Endothelial cell of umbilical vein (primary cell): ENCODE data around the gene GPR183. TPM values are rescaled to one million over a fixed set of nuclear protein-coding genes. Genes with fewer than 3 reads are reported as not detected.

Experiments
- BruUV-seq: library from RNA; stranded (reverse); fragments of 400-500 nt; replicated peaks from 2 replicates; lab custom pipeline; 2021; lab: Mats Ljungman, UMichigan
- CTCF ChIA-PET: fragments of 300-600, 350-600 bp; sonication (Branson Sonifier 250); formaldehyde crosslinking; loops from one replicate; lab custom pipeline; 2021; ENCODE audit warnings: antibody characterized with exemption, inconsistent platforms; lab: Charles Lee
- POLR2A ChIA-PET: fragments of 300-600, 350-600 bp; sonication (Branson Sonifier 250); formaldehyde crosslinking; loops from one replicate; lab custom pipeline; 2021; ENCODE audit warnings: antibody characterized with exemption, inconsistent platforms; lab: Charles Lee
- DNase-seq: peaks from one replicate; pipeline ENCODE4 v3.0.0-alpha.2; 2011; ENCODE audit warnings: low read depth, low spot score
- FAIRE-seq: peaks from 2 replicates; lab custom pipeline; 2011; peaks lifted over from hg19 to GRCh38; lab: Jason Lieb, UNC
- H2AFZ ChIP-seq: 2 replicates; pipeline ENCODE4 v1.6.0; 2012; ENCODE audit warnings: low read depth, low read length, control low read depth, inconsistent platforms
- H3K27ac ChIP-seq: 2 replicates; pipeline ENCODE4 v1.5.1; 2011; ENCODE audit warnings: low read depth, mild to moderate bottlenecking, control low read depth, low read length, moderate library complexity; ENCODE audit not compliant: insufficient read depth
- H3K27me3 ChIP-seq, 2 experiments: 2 replicates each; pipeline versions ENCODE4 v1.6.0 to v1.6.1; 2011; ENCODE audit warnings: low read length in 2 of 2, mixed read lengths in 1 of 2; ENCODE audit not compliant: control insufficient read depth in 2 of 2, insufficient read depth in 2 of 2
- H3K36me3 ChIP-seq, 2 experiments: 2 replicates in 1 of 2; 3 replicates in 1 of 2; pipeline ENCODE4 v1.5.1; 2011; ENCODE audit warnings: low read length in 2 of 2, mild to moderate bottlenecking in 1 of 2, moderate library complexity in 1 of 2; ENCODE audit not compliant: control insufficient read depth in 2 of 2, insufficient read depth in 2 of 2; ENCODE audit errors: extremely low read depth in 1 of 2
- H3K4me1 ChIP-seq: 3 replicates; pipeline ENCODE4 v1.5.1; 2011; ENCODE audit warnings: mild to moderate bottlenecking, low read length; ENCODE audit not compliant: control insufficient read depth, insufficient read depth; ENCODE audit errors: extremely low read depth
- H3K4me2 ChIP-seq: 2 replicates; pipeline ENCODE4 v1.6.1; 2011; ENCODE audit warnings: low read length, control low read depth, mixed read lengths; ENCODE audit not compliant: insufficient read depth
- H3K4me3 ChIP-seq, 3 experiments: fragments of 200-600 bp in 1 of 3; sonication (generic), shearing (Covaris generic) in 1 of 3; replicated peaks in 1 of 3; 2 replicates each; pipeline ENCODE4 v1.5.1; 2011 to 2016; ENCODE audit warnings: control low read depth in 3 of 3, low read length in 3 of 3, mild to moderate bottlenecking in 2 of 3, inconsistent platforms in 1 of 3, low read depth in 1 of 3, moderate library complexity in 1 of 3; ENCODE audit not compliant: insufficient read depth in 1 of 3
- H3K79me2 ChIP-seq: 2 replicates; pipeline ENCODE4 v1.6.0; 2012; ENCODE audit warnings: low read length, inconsistent platforms; ENCODE audit not compliant: control insufficient read depth, insufficient read depth
- H3K9ac ChIP-seq: replicated peaks from 2 replicates; pipeline ENCODE3; 2011; ENCODE audit warnings: low read length, control low read depth; ENCODE audit not compliant: insufficient read depth; ENCODE audit errors: extremely low read depth
- H3K9me1 ChIP-seq: replicated peaks from 3 replicates; pipeline ENCODE4 v1.6.0; 2011; ENCODE audit warnings: mild to moderate bottlenecking, low read length; ENCODE audit not compliant: control insufficient read depth, insufficient read depth; ENCODE audit errors: extremely low read depth
- H3K9me3 ChIP-seq: replicated peaks from 2 replicates; pipeline ENCODE4 v1.5.1; 2012; ENCODE audit warnings: low read length, inconsistent platforms; ENCODE audit not compliant: control insufficient read depth, insufficient read depth
- H4K20me1 ChIP-seq: replicated peaks from 2 replicates; pipeline ENCODE3; 2011; ENCODE audit warnings: mild to moderate bottlenecking, low read length; ENCODE audit not compliant: control insufficient read depth, insufficient read depth; ENCODE audit errors: extremely low read depth
- CTCF ChIP-seq, 2 donors: IDR thresholded peaks; 1 replicate in 1 of 2; 2 replicates in 1 of 2; pipeline ENCODE4 v1.5.1; 2011; ENCODE audit warnings: low read length in 2 of 2, mild to moderate bottlenecking in 2 of 2, moderate library complexity in 2 of 2, control low read depth in 1 of 2, inconsistent platforms in 1 of 2, low read depth in 1 of 2; ENCODE audit not compliant: insufficient read depth in 1 of 2; ENCODE audit errors: extremely low read depth in 1 of 2
- EZH2 ChIP-seq: IDR thresholded peaks from 2 replicates; pipeline ENCODE4 v1.6.1; 2012; ENCODE audit warnings: borderline replicate concordance, low read depth, mild to moderate bottlenecking, moderate library complexity, low read length, inconsistent platforms; ENCODE audit not compliant: severe bottlenecking
- FOS ChIP-seq: IDR thresholded peaks from 2 replicates; pipeline ENCODE4 v1.6.1; 2011; ENCODE audit warnings: mild to moderate bottlenecking, low read length, moderate library complexity, borderline replicate concordance; ENCODE audit not compliant: insufficient read depth
- GATA2 ChIP-seq: IDR thresholded peaks from 2 replicates; pipeline ENCODE4 v1.7.0; 2011; ENCODE audit warnings: low read depth, mild to moderate bottlenecking, moderate library complexity, mixed read lengths, low read length; ENCODE audit not compliant: insufficient read length, insufficient read depth
- JUN ChIP-seq: IDR thresholded peaks from 2 replicates; pipeline ENCODE4 v1.6.1; 2011; ENCODE audit warnings: borderline replicate concordance, low read depth; ENCODE audit not compliant: insufficient read length, insufficient read depth
- MAX ChIP-seq: IDR thresholded peaks from 2 replicates; pipeline ENCODE4 v1.6.1; 2011; ENCODE audit not compliant: insufficient read depth, insufficient read length
- MYC ChIP-seq: IDR thresholded peaks from one replicate; pipeline ENCODE4 v1.6.1; 2011; ENCODE audit warnings: mild to moderate bottlenecking, low read depth, low read length
- POLR2A ChIP-seq: IDR thresholded peaks from 2 replicates; pipeline ENCODE4 v1.6.1; 2012; ENCODE audit warnings: low read depth, mild to moderate bottlenecking, control low read depth, low read length
- POLR2AphosphoS5 ChIP-seq: IDR thresholded peaks from 2 replicates; pipeline ENCODE4 v1.6.1; 2012; ENCODE audit warnings: low read depth, mild to moderate bottlenecking, control low read depth, low read length, moderate library complexity; ENCODE audit not compliant: insufficient read depth
- dilution Hi-C: fragments of 300-500 bp; cut with MboI; formaldehyde crosslinking; loops from one replicate; pipeline ENCODE4 v1.15.0; 2019; ENCODE audit warnings: low sequenced_read_pairs; ENCODE audit not compliant: extremely low pct_ligation_motif_present
- intact Hi-C: fragments of 100-400 bp; cut with micrococcal nuclease; formaldehyde crosslinking; loops from one replicate; pipeline ENCODE4 v1.10.0; 2022
- polyA plus RNA-seq, 4 experiments: library from polyadenylated mRNA; depleted of rRNA in 3 of 4; stranded (reverse) in 3 of 4; unstranded in 1 of 4; fragments of >200 nt; gene quantifications; 2 replicates each; pipeline versions ENCODE4 v1.2.1 to v1.2.3, GENCODE V29; 2011 to 2012; ENCODE audit warnings: missing spikeins in 1 of 4
- total RNA-seq: library from RNA; stranded (reverse); gene quantifications from 2 replicates; pipeline ENCODE4 v1.2.3, GENCODE V29; 2021

Gene GPR183
- total and polyA plus RNA-seq, 2 donors (not counting 3 experiments of a cell fraction or from before 2014, with no cell fraction given), result 0.23 TPM; not detected in 1

GRCh38 chr13:99303863-99304521 is 3.2 kb downstream of the GPR183 start:
- FAIRE-seq (no peak), DNase-seq (no peak)
- CTCF ChIA-PET, result interaction anchor here (1.0 to 1.1 kb wide), 3 partner anchors 9 to 34 kb away, joined by 3 to 7 read pairs (median 3); no protein-coding TSS in a partner anchor
- no peak overlapping the region for H3K4me2 ChIP-seq
- H3K4me1 ChIP-seq, result peaks cover 17% of the 10 kb centered on the region
- H3K36me3 ChIP-seq, result no peaks in the 10 kb centered on the region
- no peak overlapping the region for H3K9ac ChIP-seq
- H4K20me1 ChIP-seq, result no peaks in the 10 kb centered on the region
- dilution Hi-C loops, result no loop called here
- H3K79me2 ChIP-seq, result no peaks in the 10 kb centered on the region
- no peak overlapping the region for H3K4me3 ChIP-seq
- H3K9me3 ChIP-seq, result no peaks in the 10 kb centered on the region
- no peaks in the 10 kb centered on the region for H3K27me3 ChIP-seq
- no peak overlapping the region for H2AFZ ChIP-seq
- intact Hi-C loops, result no loop called here
- no peak overlapping the region for H3K27ac ChIP-seq
- no peak for TF ChIP-seq POLR2A
- no peak for TF ChIP-seq MAX
- TF ChIP-seq FOS, result no peak
- POLR2A ChIA-PET, result no interaction called here
- no TSS peak for BruUV-seq
- no peaks in the 10 kb centered on the region for H3K9me1 ChIP-seq

- BruUV-seq, result no TSS peak
These were observed 4.3 kb downstream of the GPR183 start for GRCh38 chr13:99302637-99303505.

More at GRCh38 chr13:99302637-99303505, 4.3 kb downstream of the GPR183 start:
- intact Hi-C loops (no loop called here), dilution Hi-C loops (no loop called here)
- no peak overlapping the region for H3K4me2 ChIP-seq
- peaks cover 10% of the 10 kb centered on the region for H3K4me1 ChIP-seq
- H3K79me2 ChIP-seq, result no peaks in the 10 kb centered on the region
- no peaks in the 10 kb centered on the region for H3K9me1 ChIP-seq
- no peak for DNase-seq
- no peaks in the 10 kb centered on the region for H4K20me1 ChIP-seq
- no peaks in the 10 kb centered on the region for H3K36me3 ChIP-seq
- H3K9me3 ChIP-seq, result no peaks in the 10 kb centered on the region
- no peak overlapping the region for H3K27ac ChIP-seq
- no peak overlapping the region for H2AFZ ChIP-seq
- H3K9ac ChIP-seq, result no peak overlapping the region
- H3K4me3 ChIP-seq, result no peak overlapping the region
- ChIA-PET POLR2A (no interaction called here), CTCF (interaction anchor here (1.0 to 1.2 kb wide), 2 partner anchors 10 to 33 kb away, joined by 3 to 4 read pairs; no protein-coding TSS in a partner anchor)
- FAIRE-seq, result no peak
- no peaks in the 10 kb centered on the region for H3K27me3 ChIP-seq
- TF ChIP-seq GATA2 (no peak), MAX (no peak), POLR2A (no peak), CTCF (IDR thresholded peaks at IDR 0.05; ENCODE audit: extremely low read depth in 1 of 2, insufficient read depth in 1 of 2, low read depth in 1 of 2, low read length in 2 of 2) (no peak), JUN (no peak), MYC (no peak), EZH2 (no peak), POLR2AphosphoS5 (no peak), FOS (no peak)
